SK-N-SH treated with all-trans-retinoic acid at 6 μM for 48 hours (cell line): ENCODE results near the gene SLX9.
"Not testable (repeated sequence)": the region's sequence is repeated elsewhere in the genome, so short reads cannot be mapped to it uniquely, and the experiment has no call there.

Experiments
- ATAC-seq: fragments of 200-7000 bp; cut with Tn5 transposase; 3 replicates; pipeline ENCODE4 v1.9.1; 2020; ENCODE audit warnings: mild to moderate bottlenecking, moderate library complexity
- ARNTL ChIP-seq: fragments of 450-650 bp; formaldehyde crosslinking; IDR thresholded peaks from 2 replicates; pipeline ENCODE4 v1.5.0; 2020; ENCODE audit warnings: low read depth, mild to moderate bottlenecking, moderate library complexity, borderline replicate concordance
- BACH2 ChIP-seq: fragments of 250-450 bp; sonication (Bioruptor Pico); IDR thresholded peaks from 2 replicates; pipeline ENCODE4 v1.9.0; 2021; ENCODE audit warnings: mild to moderate bottlenecking, borderline replicate concordance
- CREB5 ChIP-seq: fragments of 250-450 bp; sonication (Bioruptor Pico); IDR thresholded peaks from 2 replicates; pipeline ENCODE4 v1.5.1; 2020; ENCODE audit warnings: low read depth, mild to moderate bottlenecking, moderate library complexity
- CSDC2 ChIP-seq: fragments of 250-450 bp; sonication (Bioruptor Pico); IDR thresholded peaks from 2 replicates; pipeline ENCODE4 v1.5.0; 2020; ENCODE audit warnings: mild to moderate bottlenecking, moderate library complexity
- ESRRG ChIP-seq: fragments of 250-450 bp; sonication (Bioruptor Pico); IDR thresholded peaks from 2 replicates; pipeline ENCODE4 v1.6.1; 2021; ENCODE audit warnings: mild to moderate bottlenecking
- ISL1 ChIP-seq: fragments of 250-450 bp; sonication (Bioruptor Pico); IDR thresholded peaks from 2 replicates; pipeline ENCODE4 v2.1.2; 2022; ENCODE audit warnings: mild to moderate bottlenecking, moderate library complexity
- POU6F1 ChIP-seq: fragments of 250-450 bp; sonication (Bioruptor Pico); IDR thresholded peaks from 2 replicates; pipeline ENCODE4 v1.8.0; 2021; ENCODE audit warnings: low read depth, mild to moderate bottlenecking, moderate library complexity, borderline replicate concordance
- PPARA ChIP-seq: fragments of 250-450 bp; sonication (Bioruptor Pico); IDR thresholded peaks from 2 replicates; pipeline ENCODE4 v1.5.0; 2020; ENCODE audit warnings: mild to moderate bottlenecking, borderline replicate concordance
- RARB ChIP-seq: fragments of 250-450 bp; sonication (Bioruptor Pico); IDR thresholded peaks from 2 replicates; pipeline ENCODE4 v1.8.0; 2021; ENCODE audit warnings: mild to moderate bottlenecking, moderate library complexity
- SNAI2 ChIP-seq: fragments of 250-450 bp; sonication (Bioruptor Pico); IDR thresholded peaks from 2 replicates; pipeline ENCODE4 v1.5.0; 2020; ENCODE audit warnings: mild to moderate bottlenecking, moderate library complexity
- TCF4 ChIP-seq: fragments of 250-450 bp; sonication (Bioruptor Pico); IDR thresholded peaks from 2 replicates; pipeline ENCODE4 v1.8.0; 2021; ENCODE audit warnings: mild to moderate bottlenecking, moderate library complexity, borderline replicate concordance
- TOX ChIP-seq: fragments of 250-450 bp; sonication (Bioruptor Pico); IDR thresholded peaks from 2 replicates; pipeline ENCODE4 v1.8.0; 2021; ENCODE audit warnings: mild to moderate bottlenecking, moderate library complexity, borderline replicate concordance
- ZFP3 ChIP-seq: fragments of 250-450 bp; sonication (Bioruptor Pico); IDR thresholded peaks from 2 replicates; pipeline ENCODE4 v1.5.0; 2020; ENCODE audit warnings: mild to moderate bottlenecking, moderate library complexity
- ZNF565 ChIP-seq: fragments of 450-650 bp; formaldehyde crosslinking; conservative IDR thresholded peaks from 2 replicates; pipeline ENCODE4 v1.5.0; 2020; ENCODE audit warnings: low read depth, mild to moderate bottlenecking, moderate library complexity
- TF ChIP-seq, protein P1 (sequence below): fragments of 250-450 bp; sonication (Bioruptor Pico); IDR thresholded peaks from 2 replicates; pipeline ENCODE4 v1.5.1; 2021; ENCODE audit warnings: mild to moderate bottlenecking, moderate library complexity
- TF ChIP-seq, protein P2 (sequence below): fragments of 250-450 bp; sonication (Bioruptor Pico); IDR thresholded peaks from 2 replicates; pipeline ENCODE4 v1.5.0; 2020; ENCODE audit warnings: mild to moderate bottlenecking, moderate library complexity
- TF ChIP-seq, protein P3 (sequence below): fragments of 250-450 bp; sonication (Bioruptor Pico); IDR thresholded peaks from 2 replicates; pipeline ENCODE4 v1.8.0; 2020; ENCODE audit warnings: mild to moderate bottlenecking, moderate library complexity, borderline replicate concordance

SLX9 gene

GRCh38 chr21:44975720-44976555 is 36.1 kb downstream of the SLX9 start:
- TF ChIP-seq, protein P1, sequence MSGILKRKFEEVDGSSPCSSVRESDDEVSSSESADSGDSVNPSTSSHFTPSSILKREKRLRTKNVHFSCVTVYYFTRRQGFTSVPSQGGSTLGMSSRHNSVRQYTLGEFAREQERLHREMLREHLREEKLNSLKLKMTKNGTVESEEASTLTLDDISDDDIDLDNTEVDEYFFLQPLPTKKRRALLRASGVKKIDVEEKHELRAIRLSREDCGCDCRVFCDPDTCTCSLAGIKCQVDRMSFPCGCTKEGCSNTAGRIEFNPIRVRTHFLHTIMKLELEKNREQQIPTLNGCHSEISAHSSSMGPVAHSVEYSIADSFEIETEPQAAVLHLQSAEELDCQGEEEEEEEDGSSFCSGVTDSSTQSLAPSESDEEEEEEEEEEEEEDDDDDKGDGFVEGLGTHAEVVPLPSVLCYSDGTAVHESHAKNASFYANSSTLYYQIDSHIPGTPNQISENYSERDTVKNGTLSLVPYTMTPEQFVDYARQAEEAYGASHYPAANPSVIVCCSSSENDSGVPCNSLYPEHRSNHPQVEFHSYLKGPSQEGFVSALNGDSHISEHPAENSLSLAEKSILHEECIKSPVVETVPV (CRISPR knock-in tag), result no peak
- TF ChIP-seq ESRRG (CRISPR knock-in tag) (no peak), BACH2 (CRISPR knock-in tag) (no peak), CREB5 (CRISPR knock-in tag) (no peak), CSDC2 (no peak), ZNF565 (no peak), RARB (no peak), TOX (CRISPR knock-in tag) (no peak)
- TF ChIP-seq, protein P2, sequence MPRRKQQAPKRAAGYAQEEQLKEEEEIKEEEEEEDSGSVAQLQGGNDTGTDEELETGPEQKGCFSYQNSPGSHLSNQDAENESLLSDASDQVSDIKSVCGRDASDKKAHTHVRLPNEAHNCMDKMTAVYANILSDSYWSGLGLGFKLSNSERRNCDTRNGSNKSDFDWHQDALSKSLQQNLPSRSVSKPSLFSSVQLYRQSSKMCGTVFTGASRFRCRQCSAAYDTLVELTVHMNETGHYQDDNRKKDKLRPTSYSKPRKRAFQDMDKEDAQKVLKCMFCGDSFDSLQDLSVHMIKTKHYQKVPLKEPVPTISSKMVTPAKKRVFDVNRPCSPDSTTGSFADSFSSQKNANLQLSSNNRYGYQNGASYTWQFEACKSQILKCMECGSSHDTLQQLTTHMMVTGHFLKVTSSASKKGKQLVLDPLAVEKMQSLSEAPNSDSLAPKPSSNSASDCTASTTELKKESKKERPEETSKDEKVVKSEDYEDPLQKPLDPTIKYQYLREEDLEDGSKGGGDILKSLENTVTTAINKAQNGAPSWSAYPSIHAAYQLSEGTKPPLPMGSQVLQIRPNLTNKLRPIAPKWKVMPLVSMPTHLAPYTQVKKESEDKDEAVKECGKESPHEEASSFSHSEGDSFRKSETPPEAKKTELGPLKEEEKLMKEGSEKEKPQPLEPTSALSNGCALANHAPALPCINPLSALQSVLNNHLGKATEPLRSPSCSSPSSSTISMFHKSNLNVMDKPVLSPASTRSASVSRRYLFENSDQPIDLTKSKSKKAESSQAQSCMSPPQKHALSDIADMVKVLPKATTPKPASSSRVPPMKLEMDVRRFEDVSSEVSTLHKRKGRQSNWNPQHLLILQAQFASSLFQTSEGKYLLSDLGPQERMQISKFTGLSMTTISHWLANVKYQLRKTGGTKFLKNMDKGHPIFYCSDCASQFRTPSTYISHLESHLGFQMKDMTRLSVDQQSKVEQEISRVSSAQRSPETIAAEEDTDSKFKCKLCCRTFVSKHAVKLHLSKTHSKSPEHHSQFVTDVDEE (CRISPR knock-in tag), result no peak
- no peak for ATAC-seq

DNA sequence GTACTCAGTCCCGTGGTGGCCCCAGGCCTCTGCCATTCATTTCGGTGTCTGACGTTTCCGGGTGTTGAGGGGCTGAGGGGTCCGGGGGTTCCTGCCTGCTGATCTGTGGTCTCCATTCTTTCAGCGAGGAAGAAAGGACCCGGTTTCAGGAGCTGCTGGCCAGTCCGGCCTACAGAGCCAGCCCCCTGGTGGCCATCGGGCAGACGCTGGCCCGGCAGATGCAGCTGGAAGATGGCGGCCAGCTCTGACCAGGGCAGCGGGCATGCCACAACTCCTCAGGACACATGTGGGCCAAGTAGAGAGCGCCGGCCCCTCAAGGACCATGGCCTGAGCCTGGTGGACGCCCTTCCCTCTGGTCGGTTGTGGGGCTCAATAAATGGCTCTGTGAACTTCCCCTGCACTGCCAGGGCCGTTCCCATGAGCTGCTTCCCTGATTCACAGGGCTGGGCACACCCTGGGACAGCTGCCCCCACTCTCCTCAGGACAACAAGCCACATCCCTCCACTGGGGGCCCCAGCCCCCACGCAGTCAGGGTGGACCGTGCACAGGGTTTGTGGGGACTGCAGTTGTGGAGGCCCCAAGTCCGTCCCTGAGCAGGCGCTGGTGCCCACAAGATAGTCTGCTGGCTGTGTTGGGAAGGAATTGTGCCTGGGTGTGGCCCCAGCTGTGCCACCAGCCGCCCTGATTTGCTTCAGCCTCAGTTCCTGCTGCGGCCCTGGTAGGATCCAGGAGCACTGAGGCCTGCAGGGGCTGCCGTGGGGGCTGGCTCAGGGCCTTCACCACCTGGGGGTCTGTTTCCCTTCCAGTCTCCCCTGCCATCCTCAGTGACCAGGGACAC is 36.9 kb downstream of the SLX9 start:
- not testable (repeated sequence) for ATAC-seq

- no peak for ATAC-seq
- TF ChIP-seq CSDC2 (no peak), ESRRG (CRISPR knock-in tag) (no peak), TCF4 (no peak), POU6F1 (CRISPR knock-in tag) (no peak), ZFP3 (CRISPR knock-in tag) (no peak), PPARA (CRISPR knock-in tag) (no peak), TOX (CRISPR knock-in tag) (no peak), ARNTL (CRISPR knock-in tag) (no peak), SNAI2 (CRISPR knock-in tag) (no peak), ISL1 (CRISPR knock-in tag) (no peak), ZNF565 (no peak)
- TF ChIP-seq, protein P2 (CRISPR knock-in tag), result no peak
- TF ChIP-seq, protein P3, sequence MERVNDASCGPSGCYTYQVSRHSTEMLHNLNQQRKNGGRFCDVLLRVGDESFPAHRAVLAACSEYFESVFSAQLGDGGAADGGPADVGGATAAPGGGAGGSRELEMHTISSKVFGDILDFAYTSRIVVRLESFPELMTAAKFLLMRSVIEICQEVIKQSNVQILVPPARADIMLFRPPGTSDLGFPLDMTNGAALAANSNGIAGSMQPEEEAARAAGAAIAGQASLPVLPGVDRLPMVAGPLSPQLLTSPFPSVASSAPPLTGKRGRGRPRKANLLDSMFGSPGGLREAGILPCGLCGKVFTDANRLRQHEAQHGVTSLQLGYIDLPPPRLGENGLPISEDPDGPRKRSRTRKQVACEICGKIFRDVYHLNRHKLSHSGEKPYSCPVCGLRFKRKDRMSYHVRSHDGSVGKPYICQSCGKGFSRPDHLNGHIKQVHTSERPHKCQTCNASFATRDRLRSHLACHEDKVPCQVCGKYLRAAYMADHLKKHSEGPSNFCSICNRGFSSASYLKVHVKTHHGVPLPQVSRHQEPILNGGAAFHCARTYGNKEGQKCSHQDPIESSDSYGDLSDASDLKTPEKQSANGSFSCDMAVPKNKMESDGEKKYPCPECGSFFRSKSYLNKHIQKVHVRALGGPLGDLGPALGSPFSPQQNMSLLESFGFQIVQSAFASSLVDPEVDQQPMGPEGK (CRISPR knock-in tag), result no peak
Observed at GRCh38 chr21:44977616-44978340, 37.9 kb downstream of the SLX9 start.
